NT2/D1 (cell line): ENCODE measurements around the gene VNN1.

Experiments used
- SUZ12 ChIP-seq: IDR thresholded peaks from 2 replicates; pipeline ENCODE4 v1.6.1; 2011; ENCODE audit not compliant: insufficient read length, insufficient read depth; ENCODE audit errors: extremely low read depth
- YY1 ChIP-seq: IDR thresholded peaks from 2 replicates; pipeline ENCODE4 v1.6.1; 2011; ENCODE audit not compliant: insufficient read length, insufficient read depth

DNA sequence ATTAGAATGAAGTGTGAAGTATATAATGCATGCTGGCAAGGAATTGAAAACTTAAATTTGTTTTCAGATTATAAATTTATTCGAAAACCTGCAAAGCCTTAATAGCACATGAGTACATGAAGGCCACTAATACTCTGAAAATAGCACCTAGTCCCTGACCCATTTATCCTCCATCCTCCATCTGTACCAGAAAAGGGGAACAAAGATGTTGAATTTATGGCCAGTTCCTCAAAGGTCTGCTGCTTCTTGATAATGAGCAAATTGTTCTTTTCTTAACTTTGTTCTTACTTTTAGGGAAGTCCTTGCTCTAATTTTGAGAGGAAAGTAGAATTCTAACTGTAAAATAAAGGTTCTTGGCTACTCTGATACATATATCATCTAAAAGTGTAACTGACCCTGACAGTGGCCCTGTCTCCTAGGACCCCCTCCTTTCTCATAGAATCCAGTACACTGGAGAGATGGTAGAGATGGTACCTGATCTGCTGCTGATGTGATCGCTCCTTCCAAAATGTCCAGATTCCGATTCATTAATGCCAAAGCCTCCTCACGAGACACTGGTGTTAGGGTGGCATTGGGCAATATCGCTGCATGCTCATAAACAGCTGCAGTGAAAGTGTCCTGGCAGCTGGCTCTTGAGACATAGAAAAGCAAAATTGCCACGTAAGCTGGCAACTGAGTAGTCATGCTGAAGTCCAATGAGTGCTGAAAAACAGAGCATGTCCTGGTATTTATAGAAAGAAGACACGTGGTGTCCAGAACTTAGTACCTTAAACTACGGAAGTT lies at the start of gene VNN1:
- no peak for TF ChIP-seq YY1
- TF ChIP-seq SUZ12 = no peak
